Thoracic aorta (tissue), 2 donors: ENCODE data around the gene CD300LG. TPM values are rescaled to one million over a fixed set of nuclear protein-coding genes. Genes with fewer than 3 reads are reported as not detected.

Experiments
- ATAC-seq: fragments of 150-250 bp; one replicate; pipeline ENCODE4 v1.8.0; 2017; ENCODE audit warnings: low read depth; ENCODE audit not compliant: insufficient number of reproducible peaks, low FRiP score
- DNase-seq: peaks from one replicate; pipeline ENCODE4 v3.0.0-alpha.2; 2020; ENCODE audit warnings: low spot score
- H3K27ac ChIP-seq, 2 donors: fragments of 200-600 bp; sonication (generic); 1 replicate in 1 of 2; 2 replicates in 1 of 2; pipeline ENCODE4 v1.5.1; 2016; ENCODE audit warnings: mild to moderate bottlenecking in 2 of 2, moderate library complexity in 2 of 2
- H3K27me3 ChIP-seq: fragments of 200-600 bp; sonication (generic); replicated peaks from 2 replicates; pipeline ENCODE4 v1.6.0; 2016; ENCODE audit warnings: mild to moderate bottlenecking; ENCODE audit not compliant: insufficient read depth
- H3K36me3 ChIP-seq: fragments of 200-600 bp; sonication (generic); one replicate; pipeline ENCODE4 v1.5.1; 2016
- H3K4me1 ChIP-seq, 2 donors: fragments of 200-600 bp; sonication (generic); 1 replicate in 1 of 2; 2 replicates in 1 of 2; pipeline versions ENCODE4 v1.5.1 to v1.6.0; 2016; ENCODE audit warnings: low read depth in 2 of 2, mild to moderate bottlenecking in 1 of 2; ENCODE audit not compliant: control insufficient read depth in 1 of 2
- H3K4me3 ChIP-seq: fragments of 200-600 bp; sonication (generic); 2 replicates; pipeline ENCODE4 v1.5.1; 2016; ENCODE audit warnings: mild to moderate bottlenecking
- H3K9me3 ChIP-seq: fragments of 200-600 bp; sonication (generic); 2 replicates; pipeline ENCODE4 v1.5.1; 2016
- CTCF ChIP-seq: fragments of 200-600 bp; sonication (generic); IDR thresholded peaks from one replicate; pipeline ENCODE4 v1.5.1; 2019; ENCODE audit warnings: antibody characterized with exemption
- total RNA-seq, 2 donors: library from RNA; depleted of rRNA; stranded (reverse); fragments of >200 nt; gene quantifications; one replicate each; pipeline versions ENCODE4 v1.1.0 to v1.2.3, GENCODE V29; 2016

CD300LG gene
- total RNA-seq, 2 donors from 2014 or later, result 0.35 to 3.2 TPM

GRCh38 chr17:43812396-43813265 is 34.3 kb upstream of the CD300LG start:
- peaks cover 29% of the 10 kb centered on the region for H3K36me3 ChIP-seq
- DNase-seq (no peak), ATAC-seq (no peak)
- H3K9me3 ChIP-seq, result no peaks in the 10 kb centered on the region
- peaks cover 0 to 5% of the 10 kb centered on the region in 2 donors for H3K4me1 ChIP-seq
- no peak overlapping the region for H3K27ac ChIP-seq
- no peaks in the 10 kb centered on the region for H3K27me3 ChIP-seq
- no peak for TF ChIP-seq CTCF
- no peak overlapping the region for H3K4me3 ChIP-seq

GRCh38 chr17:43813386-43813785 is 33.6 kb upstream of the CD300LG start:
- H3K27ac ChIP-seq, result no peak overlapping the region
- H3K9me3 ChIP-seq, result no peaks in the 10 kb centered on the region
- no peak overlapping the region for H3K4me3 ChIP-seq
- H3K4me1 ChIP-seq, result peaks cover 0 to 5% of the 10 kb centered on the region in 2 donors
- peaks cover 31% of the 10 kb centered on the region for H3K36me3 ChIP-seq
- TF ChIP-seq CTCF, result no peak
- ATAC-seq (no peak), DNase-seq (no peak)
- H3K27me3 ChIP-seq, result no peaks in the 10 kb centered on the region

- no peak for TF ChIP-seq CTCF
- ATAC-seq (no peak), DNase-seq (no peak)
- Histone ChIP-seq H3K4me3 (no peak overlapping the region), H3K27ac (no peak overlapping the region), H3K36me3 (peaks cover 27% of the 10 kb centered on the region), H3K9me3 (no peaks in the 10 kb centered on the region), H3K4me1 (peaks cover 0 to 5% of the 10 kb centered on the region in 2 donors), H3K27me3 (no peaks in the 10 kb centered on the region)
Measured at GRCh38 chr17:43814026-43814425, 33.0 kb upstream of the CD300LG start.

GRCh38 chr17:43814714-43815113 is 32.3 kb upstream of the CD300LG start:
- no peak for ATAC-seq
- no peaks in the 10 kb centered on the region for H3K9me3 ChIP-seq
- no peak for TF ChIP-seq CTCF
- no peak for DNase-seq
- H3K4me3 ChIP-seq, result no peak overlapping the region
- peaks cover 0 to 5% of the 10 kb centered on the region in 2 donors for H3K4me1 ChIP-seq
- H3K27me3 ChIP-seq, result no peaks in the 10 kb centered on the region
- no peak overlapping the region for H3K27ac ChIP-seq
- peaks cover 23% of the 10 kb centered on the region for H3K36me3 ChIP-seq

GRCh38 chr17:43816336-43817320 is 30.3 kb upstream of the CD300LG start:
- Histone ChIP-seq H3K27me3 (no peaks in the 10 kb centered on the region), H3K4me1 (peaks cover 0 to 5% of the 10 kb centered on the region in 2 donors), H3K9me3 (no peaks in the 10 kb centered on the region), H3K27ac (no peak overlapping the region), H3K36me3 (peaks cover 31% of the 10 kb centered on the region), H3K4me3 (no peak overlapping the region)
- DNase-seq (no peak), ATAC-seq (no peak)
- no peak for TF ChIP-seq CTCF
